OCI-LY1 (cell line): Measurements from ENCODE around the gene NUTM2E.
"Not testable (repeated sequence)": the region's sequence is repeated elsewhere in the genome, so short reads cannot be mapped to it uniquely, and the experiment has no call there.

Experiments used
- EZH2 ChIP-seq: fragments of 200-600 bp; sonication (generic), shearing (Covaris generic); IDR thresholded peaks from 2 replicates; pipeline ENCODE4 v1.8.0; 2017; ENCODE audit warnings: borderline replicate concordance, mixed run types, mild to moderate bottlenecking, antibody characterized with exemption, low read length, moderate library complexity, mixed read lengths
- TF ChIP-seq, protein P1 (sequence below): fragments of 200-600 bp; sonication (generic), shearing (Covaris generic); IDR thresholded peaks from 2 replicates; pipeline ENCODE4 v1.5.1; 2017; ENCODE audit warnings: mild to moderate bottlenecking, antibody characterized with exemption, low read length, moderate library complexity, mixed read lengths

DNA sequence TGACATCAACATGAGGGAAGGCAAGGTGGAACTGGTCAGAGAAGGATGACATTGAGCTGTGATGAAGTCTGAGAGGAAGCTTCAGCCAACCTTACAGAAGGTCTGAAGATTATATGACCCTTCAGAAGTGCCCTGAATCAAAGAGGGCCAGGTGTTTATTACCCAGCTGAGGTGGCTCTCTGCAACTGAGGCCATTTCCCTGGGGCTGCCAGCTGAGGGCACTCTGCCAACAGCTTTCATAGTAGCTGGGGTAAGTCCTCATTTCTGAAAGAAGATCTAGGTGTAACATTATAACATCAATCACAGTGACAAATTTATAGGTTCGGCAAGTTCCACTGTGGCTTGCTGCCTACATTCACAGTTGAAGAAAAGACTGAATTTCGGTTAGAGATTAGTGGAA, 37.2 kb upstream of the NUTM2E start:
- TF ChIP-seq, protein P1, sequence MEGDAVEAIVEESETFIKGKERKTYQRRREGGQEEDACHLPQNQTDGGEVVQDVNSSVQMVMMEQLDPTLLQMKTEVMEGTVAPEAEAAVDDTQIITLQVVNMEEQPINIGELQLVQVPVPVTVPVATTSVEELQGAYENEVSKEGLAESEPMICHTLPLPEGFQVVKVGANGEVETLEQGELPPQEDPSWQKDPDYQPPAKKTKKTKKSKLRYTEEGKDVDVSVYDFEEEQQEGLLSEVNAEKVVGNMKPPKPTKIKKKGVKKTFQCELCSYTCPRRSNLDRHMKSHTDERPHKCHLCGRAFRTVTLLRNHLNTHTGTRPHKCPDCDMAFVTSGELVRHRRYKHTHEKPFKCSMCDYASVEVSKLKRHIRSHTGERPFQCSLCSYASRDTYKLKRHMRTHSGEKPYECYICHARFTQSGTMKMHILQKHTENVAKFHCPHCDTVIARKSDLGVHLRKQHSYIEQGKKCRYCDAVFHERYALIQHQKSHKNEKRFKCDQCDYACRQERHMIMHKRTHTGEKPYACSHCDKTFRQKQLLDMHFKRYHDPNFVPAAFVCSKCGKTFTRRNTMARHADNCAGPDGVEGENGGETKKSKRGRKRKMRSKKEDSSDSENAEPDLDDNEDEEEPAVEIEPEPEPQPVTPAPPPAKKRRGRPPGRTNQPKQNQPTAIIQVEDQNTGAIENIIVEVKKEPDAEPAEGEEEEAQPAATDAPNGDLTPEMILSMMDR: not testable (repeated sequence)
- not testable (repeated sequence) for TF ChIP-seq EZH2
